ENCODE measurements around the gene GALNT4. TPM values are rescaled to one million over a fixed set of nuclear protein-coding genes. Genes with fewer than 3 reads are reported as not detected.

The GALNT4 gene
- 10 to 100 TPM; 37.2 to 54.4 TPM for total RNA-seq

DNA sequence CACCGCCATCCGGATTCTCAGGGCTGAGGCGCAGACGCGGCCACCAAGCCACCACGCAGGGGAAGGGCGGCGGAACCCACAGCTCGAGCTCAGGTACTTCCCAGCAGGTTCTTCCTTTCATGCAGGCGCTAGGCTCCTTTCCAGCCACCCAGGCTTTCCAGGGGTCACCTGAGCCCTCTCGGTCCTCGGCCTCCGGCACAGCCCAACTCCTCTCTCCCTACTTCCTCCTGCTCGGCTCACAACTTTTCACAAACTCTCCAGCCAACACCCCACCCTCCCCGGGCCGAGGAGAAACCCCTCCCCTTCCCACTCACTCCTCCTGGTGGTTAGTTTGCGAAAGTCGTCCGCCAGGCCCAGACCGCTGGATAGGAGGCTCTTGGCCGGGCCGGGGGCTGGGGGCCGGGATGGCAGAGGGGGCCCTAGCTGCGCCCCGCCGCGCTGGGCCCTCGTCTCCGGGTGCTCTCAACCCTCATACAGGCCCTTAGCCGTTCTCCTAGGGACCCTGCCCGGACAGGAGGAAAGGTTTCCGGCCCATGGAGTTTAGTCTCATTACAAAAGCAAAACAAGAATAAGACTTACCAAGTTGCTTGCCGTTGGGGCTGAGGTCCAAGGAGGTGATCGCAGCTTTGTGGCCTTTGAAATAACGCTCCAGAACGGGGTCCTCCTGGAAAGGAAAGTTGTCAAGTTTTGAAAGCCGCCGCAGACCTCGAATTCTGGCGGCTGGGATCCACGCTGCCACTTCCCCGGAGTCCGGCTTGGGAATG, at the start of gene GALNT4:
Gene GALNT4, minus strand, starts transcription at position 256 of the 764 bp plus-strand sequence. Its CDS starts 247 bp downstream, at position 9.
- H3K36me3 ChIP-seq, result no peaks in the 10 kb centered on the region
- intact Hi-C loops (cut with DNase I), result loop anchor here (2.0 to 10.0 kb wide), 4 partner anchors 54 to 960 kb away; partner anchors contain the start of gene DUSP6
- peak within 1 kb of the TSS; percentile 78 to 99 for H3K9ac ChIP-seq (ENCODE audit: low read depth in 2 of 2, low read length in 2 of 2)

DNA sequence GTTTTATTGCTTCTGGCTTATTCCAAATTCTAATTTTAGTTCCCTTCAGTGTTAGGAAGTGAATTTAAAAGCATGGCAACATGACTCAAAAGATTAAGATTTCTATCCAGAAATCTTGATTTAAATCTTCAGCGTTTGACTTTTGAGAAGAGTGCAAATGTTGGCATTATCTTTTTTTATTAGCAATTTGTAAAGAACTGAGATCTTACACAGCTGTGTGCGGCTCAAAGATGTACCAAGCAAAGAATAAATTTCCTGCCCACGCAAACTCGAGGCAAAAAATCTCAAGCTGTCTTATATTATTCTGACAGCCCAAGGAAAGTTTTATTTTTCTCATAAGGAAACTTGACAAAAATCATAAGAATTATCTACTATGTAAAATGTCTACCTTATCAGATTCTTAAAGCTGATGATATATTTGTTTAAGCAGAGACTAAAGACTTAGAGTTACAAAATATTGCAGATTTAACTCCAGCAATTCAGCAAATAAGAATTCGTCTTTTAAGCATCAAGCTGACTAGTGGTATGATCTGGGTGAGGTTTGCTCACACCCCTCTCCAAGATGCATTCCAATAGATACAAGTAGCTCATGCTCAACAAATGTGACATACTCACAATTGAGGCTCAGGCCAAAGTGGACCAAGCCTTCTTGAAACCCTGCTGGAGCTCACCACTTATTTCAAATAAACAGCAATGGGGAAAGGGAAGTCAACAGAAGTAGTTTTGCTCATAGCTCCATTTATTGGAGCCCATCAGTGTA, 48.6 kb upstream of the GALNT4 start:
- H3K36me3 ChIP-seq, result no peaks in the 10 kb centered on the region
- H3K4me1 ChIP-seq, result no peaks in the 10 kb centered on the region
- intact Hi-C loops (cut with DNase I), result no loop called here
- TF ChIP-seq, protein P1, sequence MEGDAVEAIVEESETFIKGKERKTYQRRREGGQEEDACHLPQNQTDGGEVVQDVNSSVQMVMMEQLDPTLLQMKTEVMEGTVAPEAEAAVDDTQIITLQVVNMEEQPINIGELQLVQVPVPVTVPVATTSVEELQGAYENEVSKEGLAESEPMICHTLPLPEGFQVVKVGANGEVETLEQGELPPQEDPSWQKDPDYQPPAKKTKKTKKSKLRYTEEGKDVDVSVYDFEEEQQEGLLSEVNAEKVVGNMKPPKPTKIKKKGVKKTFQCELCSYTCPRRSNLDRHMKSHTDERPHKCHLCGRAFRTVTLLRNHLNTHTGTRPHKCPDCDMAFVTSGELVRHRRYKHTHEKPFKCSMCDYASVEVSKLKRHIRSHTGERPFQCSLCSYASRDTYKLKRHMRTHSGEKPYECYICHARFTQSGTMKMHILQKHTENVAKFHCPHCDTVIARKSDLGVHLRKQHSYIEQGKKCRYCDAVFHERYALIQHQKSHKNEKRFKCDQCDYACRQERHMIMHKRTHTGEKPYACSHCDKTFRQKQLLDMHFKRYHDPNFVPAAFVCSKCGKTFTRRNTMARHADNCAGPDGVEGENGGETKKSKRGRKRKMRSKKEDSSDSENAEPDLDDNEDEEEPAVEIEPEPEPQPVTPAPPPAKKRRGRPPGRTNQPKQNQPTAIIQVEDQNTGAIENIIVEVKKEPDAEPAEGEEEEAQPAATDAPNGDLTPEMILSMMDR (IDR thresholded peaks at IDR 0.05), result no peak
- H3K27me3 ChIP-seq, result no peaks in the 10 kb centered on the region
- no peak overlapping the region for H3K4me3 ChIP-seq
- no peak for DNase-seq
- H3K27ac ChIP-seq, result no peak overlapping the region
- H3K9ac ChIP-seq (ENCODE audit: low read depth in 2 of 2, low read length in 2 of 2), result no peak overlapping the region
- no peaks in the 10 kb centered on the region for H3K9me3 ChIP-seq

More for the DNA sequence above, at the start of gene GALNT4:
- H3K27me3 ChIP-seq, result no peaks in the 10 kb centered on the region
- peak; percentile 96 for DNase-seq
- peak within 1 kb of the TSS; percentile 96 for H3K27ac ChIP-seq
- peaks cover 7% of the 10 kb centered on the region for H3K4me1 ChIP-seq
- peak within 1 kb of the TSS; percentile 92 for H3K4me3 ChIP-seq
- no peaks in the 10 kb centered on the region for H3K9me3 ChIP-seq
- TF ChIP-seq, protein P1 (IDR thresholded peaks at IDR 0.05), result peak; percentile 73

DNA sequence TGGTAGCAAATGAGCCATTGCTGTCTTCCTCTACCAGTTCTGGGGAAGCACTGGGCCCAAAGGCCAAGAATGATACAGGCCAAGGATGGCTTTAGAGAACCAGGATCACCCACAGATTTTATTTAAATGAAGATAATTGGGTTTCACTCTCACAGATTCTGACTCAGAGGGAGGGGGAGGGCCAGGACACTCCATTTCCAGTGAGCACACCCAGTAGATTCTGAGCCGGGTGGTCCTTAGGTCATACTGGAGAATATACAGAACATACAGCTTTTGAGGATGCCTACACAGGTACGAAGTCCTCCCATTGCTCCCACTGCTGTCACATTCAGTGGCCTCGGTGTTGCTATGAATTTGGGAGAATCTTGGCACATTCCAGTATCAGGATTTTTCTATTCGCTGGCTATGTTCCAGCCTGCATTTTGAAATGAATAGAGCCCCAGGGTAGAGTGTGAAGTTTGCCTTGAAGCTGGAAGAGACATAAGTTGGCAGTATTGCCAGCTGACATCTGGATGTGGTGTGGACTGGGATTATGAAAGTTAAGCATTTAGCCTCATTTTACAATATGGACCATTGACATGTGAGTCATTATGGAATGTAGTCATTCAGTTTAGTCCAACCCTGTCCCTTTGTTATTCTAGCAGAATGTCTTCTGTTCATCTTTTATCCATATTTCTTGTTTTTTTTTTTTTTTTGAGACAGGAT, 47.0 kb upstream of the GALNT4 start:
- no peak overlapping the region for H3K9ac ChIP-seq (ENCODE audit: low read depth in 2 of 2, low read length in 2 of 2)

DNA sequence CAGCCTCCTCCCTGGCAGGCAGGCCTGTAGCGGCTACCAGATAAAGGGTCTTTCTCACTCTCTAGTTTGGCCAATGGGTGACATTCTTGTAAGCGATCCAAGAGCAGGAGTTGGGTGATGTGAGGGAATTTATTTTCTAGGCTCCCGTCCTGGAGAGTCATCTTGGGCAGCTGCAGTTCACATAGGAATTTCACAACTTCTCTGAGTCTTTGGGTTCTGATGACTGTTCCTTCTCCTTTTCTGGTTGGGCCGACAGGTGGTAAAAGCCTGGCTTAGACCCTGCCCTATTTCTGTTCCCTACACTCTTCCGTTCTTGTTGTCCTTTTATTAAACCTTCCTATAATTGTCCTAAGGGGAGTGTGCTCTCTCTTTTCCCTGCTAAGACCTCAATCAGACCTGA, 43.9 kb upstream of the GALNT4 start:
- no peaks in the 10 kb centered on the region for H3K36me3 ChIP-seq
- intact Hi-C loops (cut with DNase I), result no loop called here
- TF ChIP-seq, protein P1 (IDR thresholded peaks at IDR 0.05), result no peak
- no peak overlapping the region for H3K27ac ChIP-seq
- H3K4me1 ChIP-seq, result no peaks in the 10 kb centered on the region
- H3K9me3 ChIP-seq, result no peaks in the 10 kb centered on the region
- no peak overlapping the region for H3K4me3 ChIP-seq
- H3K27me3 ChIP-seq, result no peaks in the 10 kb centered on the region
- DNase-seq, result no peak
- no peak overlapping the region for H3K9ac ChIP-seq (ENCODE audit: low read depth in 2 of 2, low read length in 2 of 2)

More for the DNA sequence above, 47.0 kb upstream of the GALNT4 start:
- no peaks in the 10 kb centered on the region for H3K36me3 ChIP-seq
- no peak overlapping the region for H3K27ac ChIP-seq
- TF ChIP-seq, protein P1 (IDR thresholded peaks at IDR 0.05), result no peak
- intact Hi-C loops (cut with DNase I), result no loop called here
- H3K9me3 ChIP-seq, result no peaks in the 10 kb centered on the region
- DNase-seq, result no peak
- no peaks in the 10 kb centered on the region for H3K4me1 ChIP-seq
- H3K4me3 ChIP-seq, result no peak overlapping the region
- H3K27me3 ChIP-seq, result no peaks in the 10 kb centered on the region

DNA sequence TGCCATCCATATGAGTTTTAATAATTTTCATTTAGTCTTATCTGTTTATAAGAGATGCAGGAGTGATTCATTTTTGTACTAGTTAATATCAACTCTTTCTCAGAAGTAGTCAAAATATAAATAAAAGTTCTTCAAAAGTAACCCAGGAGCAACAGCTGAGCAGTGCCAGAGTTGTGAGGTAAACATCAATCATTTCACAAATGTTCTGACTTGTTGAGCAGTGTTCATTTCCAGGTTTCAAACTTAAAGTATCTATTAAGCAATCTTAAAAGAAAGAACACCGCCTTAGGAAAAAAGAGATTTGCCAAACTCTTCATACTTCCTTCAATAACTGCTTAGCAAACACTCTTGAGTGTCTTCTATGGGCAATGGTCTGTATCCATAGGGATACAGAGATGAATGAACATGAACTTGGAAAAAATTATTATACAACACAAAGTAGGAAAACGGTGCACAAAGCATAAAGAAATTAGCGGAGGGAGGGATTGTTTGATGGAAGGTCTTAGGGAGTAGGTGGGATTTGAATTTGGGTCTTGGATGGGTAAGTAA, 43.2 kb upstream of the GALNT4 start:
- Histone ChIP-seq H3K9me3 (no peaks in the 10 kb centered on the region), H3K9ac (ENCODE audit: low read depth in 2 of 2, low read length in 2 of 2) (no peak overlapping the region)
- intact Hi-C loops (cut with DNase I), result no loop called here

More for the DNA sequence above, 43.2 kb upstream of the GALNT4 start:
- no peaks in the 10 kb centered on the region for H3K36me3 ChIP-seq
- no peak overlapping the region for H3K4me3 ChIP-seq
- no peaks in the 10 kb centered on the region for H3K4me1 ChIP-seq
- no peak for DNase-seq
- no peaks in the 10 kb centered on the region for H3K27me3 ChIP-seq
- TF ChIP-seq, protein P1 (IDR thresholded peaks at IDR 0.05), result no peak
- H3K27ac ChIP-seq, result no peak overlapping the region
